H1 (cell line): Measurements from ENCODE around the gene JPT2. TPM values are rescaled to one million over a fixed set of nuclear protein-coding genes. Genes with fewer than 3 reads are reported as not detected.

ENCODE experiments used
- CTCF ChIA-PET: fragments of 300-600 bp; sonication (Branson Sonifier 250); formaldehyde crosslinking; loops from one replicate; lab custom pipeline; 2021; ENCODE audit not compliant: partially characterized antibody; lab: Charles Lee
- POLR2A ChIA-PET: fragments of 300-600 bp; sonication (Branson Sonifier 250); formaldehyde crosslinking; loops from one replicate; lab custom pipeline; 2021; ENCODE audit warnings: inconsistent platforms; ENCODE audit not compliant: partially characterized antibody; lab: Charles Lee
- DNase-seq, 2 experiments: peaks; one replicate each; pipeline versions ENCODE4 v3.0.0 to v3.0.0-alpha.2; 2010 to 2022; ENCODE audit warnings: low spot score in 2 of 2, low read depth in 1 of 2, mixed read lengths in 1 of 2
- FAIRE-seq: peaks from 2 replicates; lab custom pipeline; 2011; peaks lifted over from hg19 to GRCh38; lab: Jason Lieb, UNC
- H2AFZ ChIP-seq: 2 replicates; pipeline ENCODE4 v1.8.1; 2012; ENCODE audit warnings: low read length, inconsistent platforms
- H2AK5ac ChIP-seq: 2 replicates; pipeline ENCODE4 v1.6.1; 2013; ENCODE audit warnings: low read depth, low read length
- H2BK120ac ChIP-seq: replicated peaks from 2 replicates; pipeline ENCODE3; 2013; ENCODE audit warnings: low read depth, low read length, inconsistent platforms
- H2BK12ac ChIP-seq: 2 replicates; pipeline ENCODE4 v1.6.1; 2013; ENCODE audit warnings: low read depth, low read length
- H2BK15ac ChIP-seq: 2 replicates; pipeline ENCODE4 v1.6.1; 2013; ENCODE audit warnings: low read length
- H2BK20ac ChIP-seq: 2 replicates; pipeline ENCODE4 v1.6.1; 2013; ENCODE audit warnings: low read length
- H2BK5ac ChIP-seq: 2 replicates; pipeline ENCODE4 v1.6.1; 2013; ENCODE audit warnings: low read depth, low read length
- H3K14ac ChIP-seq: 2 replicates; pipeline ENCODE4 v1.6.1; 2013; ENCODE audit warnings: inconsistent platforms; ENCODE audit not compliant: insufficient read length
- H3K18ac ChIP-seq: 2 replicates; pipeline ENCODE4 v1.6.1; 2013; ENCODE audit warnings: low read length; ENCODE audit errors: extremely low read depth
- H3K23ac ChIP-seq: 2 replicates; pipeline ENCODE4 v1.6.1; 2013; ENCODE audit warnings: inconsistent platforms; ENCODE audit not compliant: insufficient read length
- H3K23me2 ChIP-seq: 2 replicates; pipeline ENCODE4 v1.6.1; 2013; ENCODE audit warnings: low read depth, low read length
- H3K27ac ChIP-seq: 2 replicates; pipeline ENCODE4 v1.6.1; 2011; ENCODE audit warnings: low read depth, low read length, inconsistent platforms
- H3K27me3 ChIP-seq, 4 experiments: replicated peaks in 1 of 4; 1 replicate in 1 of 4; 2 replicates in 3 of 4; pipeline versions ENCODE4 v1.6.1 to v1.8.1; 2011 to 2013; ENCODE audit warnings: low read length in 3 of 4, mild to moderate bottlenecking in 3 of 4, inconsistent platforms in 2 of 4, mixed read lengths in 2 of 4, moderate library complexity in 1 of 4; ENCODE audit not compliant: control insufficient read depth in 3 of 4, insufficient read depth in 3 of 4; ENCODE audit errors: extremely low read depth in 1 of 4
- H3K36me3 ChIP-seq, 4 experiments: 2 replicates each; pipeline versions ENCODE4 v1.6.1 to v1.8.1; 2011 to 2013; ENCODE audit warnings: mild to moderate bottlenecking in 4 of 4, low read length in 3 of 4, moderate library complexity in 2 of 4, control low read depth in 1 of 4, inconsistent platforms in 1 of 4; ENCODE audit not compliant: insufficient read depth in 4 of 4, control insufficient read depth in 2 of 4
- H3K4ac ChIP-seq: replicated peaks from 2 replicates; pipeline ENCODE3; 2013; ENCODE audit warnings: low read length, low read depth, mixed read lengths, inconsistent platforms; ENCODE audit not compliant: insufficient read length
- H3K4me1 ChIP-seq, 4 experiments: replicated peaks in 1 of 4; 1 replicate in 1 of 4; 2 replicates in 3 of 4; pipeline versions ENCODE4 v1.6.1 to v1.8.1; 2011 to 2013; ENCODE audit warnings: low read length in 3 of 4, inconsistent platforms in 2 of 4, mixed read lengths in 1 of 4; ENCODE audit not compliant: insufficient read depth in 4 of 4, control insufficient read depth in 3 of 4
- H3K4me2 ChIP-seq, 2 experiments: 2 replicates each; pipeline versions ENCODE4 v1.6.1 to v1.8.1; 2011 to 2013; ENCODE audit warnings: low read depth in 2 of 2, low read length in 2 of 2, control low read depth in 1 of 2, inconsistent platforms in 1 of 2, mild to moderate bottlenecking in 1 of 2; ENCODE audit not compliant: insufficient read depth in 1 of 2
- H3K4me3 ChIP-seq, 4 experiments: fragments of 200-600, 300-600 bp in 1 of 4; sonication (generic), shearing (Covaris generic), sonication (Bioruptor Twin) in 1 of 4; 2 replicates each; pipeline versions ENCODE4 v1.5.1 to v1.8.1; 2011 to 2016; ENCODE audit warnings: low read length in 4 of 4, low read depth in 3 of 4, control low read depth in 2 of 4, inconsistent platforms in 2 of 4, mild to moderate bottlenecking in 2 of 4, mixed read lengths in 1 of 4, moderate library complexity in 1 of 4; ENCODE audit not compliant: insufficient read depth in 2 of 4; ENCODE audit errors: extremely low read depth in 1 of 4
- H3K56ac ChIP-seq: replicated peaks from 2 replicates; pipeline ENCODE3; 2013; ENCODE audit warnings: low read depth, mild to moderate bottlenecking, mixed read lengths, low read length, inconsistent platforms; ENCODE audit not compliant: insufficient read length
- H3K79me1 ChIP-seq: 2 replicates; pipeline ENCODE4 v1.6.1; 2013; ENCODE audit warnings: low read depth, low read length, control low read depth
- H3K79me2 ChIP-seq, 2 experiments: 2 replicates each; pipeline versions ENCODE4 v1.6.1 to v1.8.1; 2012 to 2013; ENCODE audit warnings: low read length in 2 of 2, mild to moderate bottlenecking in 2 of 2, inconsistent platforms in 1 of 2; ENCODE audit not compliant: insufficient read depth in 2 of 2, control insufficient read depth in 1 of 2
- H3K9ac ChIP-seq, 4 experiments: replicated peaks in 1 of 4; 1 replicate in 1 of 4; 2 replicates in 3 of 4; pipeline versions ENCODE4 v1.6.1 to v1.8.1; 2011 to 2013; ENCODE audit warnings: low read depth in 3 of 4, low read length in 3 of 4, control low read depth in 2 of 4, mild to moderate bottlenecking in 2 of 4, moderate library complexity in 2 of 4, inconsistent platforms in 1 of 4; ENCODE audit errors: extremely low read depth in 1 of 4
- H3K9me3 ChIP-seq, 2 experiments: 2 replicates each; pipeline versions ENCODE4 v1.6.1 to v1.8.1; 2012 to 2013; ENCODE audit warnings: mild to moderate bottlenecking in 2 of 2, moderate library complexity in 2 of 2, control low read depth in 1 of 2, inconsistent platforms in 1 of 2, low read depth in 1 of 2, low read length in 1 of 2, mixed read lengths in 1 of 2; ENCODE audit not compliant: insufficient read depth in 2 of 2
- H4K20me1 ChIP-seq, 2 experiments: replicated peaks in 1 of 2; 2 replicates each; pipeline versions ENCODE3 to v1.8.1; 2011 to 2013; ENCODE audit warnings: inconsistent platforms in 2 of 2, low read length in 2 of 2, mild to moderate bottlenecking in 1 of 2; ENCODE audit not compliant: insufficient read depth in 2 of 2, control insufficient read depth in 1 of 2
- H4K5ac ChIP-seq: 2 replicates; pipeline ENCODE4 v1.6.1; 2013; ENCODE audit warnings: low read length, low read depth, mixed read lengths, inconsistent platforms; ENCODE audit not compliant: insufficient read length
- H4K8ac ChIP-seq: 2 replicates; pipeline ENCODE4 v1.8.0; 2013; ENCODE audit warnings: mild to moderate bottlenecking, moderate library complexity, low read length, inconsistent platforms; ENCODE audit not compliant: insufficient read depth; ENCODE audit errors: extremely low read depth
- H4K91ac ChIP-seq: replicated peaks from 2 replicates; pipeline ENCODE3; 2013; ENCODE audit warnings: low read length, mixed read lengths, inconsistent platforms; ENCODE audit not compliant: insufficient read length
- RFX5 ChIP-seq: IDR thresholded peaks from 2 replicates; pipeline ENCODE4 v1.6.1; 2011; ENCODE audit warnings: low read depth, low read length, improper control_type of control experiment, borderline replicate concordance
- WGBS, 2 experiments: shearing (Covaris generic) in 1 of 2; methylation state at CpG; one replicate each; pipeline versions ENCODE4 v1.1.6 to v1.1.7; 2013 to 2015; ENCODE audit warnings: low lambda C conversion rate in 2 of 2, mixed read lengths in 2 of 2, inconsistent platforms in 1 of 2, low coverage in 1 of 2, missing lambda C conversion rate in 1 of 2; ENCODE audit not compliant: insufficient replicate concordance in 2 of 2, insufficient coverage in 1 of 2, insufficient read length in 1 of 2; ENCODE audit errors: extremely low coverage in 1 of 2, missing lambda C conversion rate in 1 of 2; 5-methylcytosine and 5-hydroxymethylcytosine counted together
- polyA plus RNA-seq, 7 experiments: library from polyadenylated mRNA; depleted of rRNA in 3 of 7; stranded (reverse) in 5 of 7; unstranded in 2 of 7; fragments of >200 nt in 5 of 7; fragments of 200-250 nt in 2 of 7; gene quantifications; 1 replicate in 5 of 7; 2 replicates in 1 of 7; 4 replicates in 1 of 7; pipeline versions ENCODE4 v1.2.1 to v1.2.3, GENCODE V29; 2011 to 2013; ENCODE audit warnings: missing spikeins in 2 of 7, mixed read lengths in 2 of 7
- total RNA-seq: library from RNA; stranded (reverse); fragmentation: NEBNext Ultra II Directional; extraction: Animal tissue kit (Norgen Biotek cat#: 25700); gene quantifications from 2 replicates; pipeline ENCODE4 v1.2.1, GENCODE V29; 2021

JPT2 gene
- total and polyA plus RNA-seq, 2 of the 8 experiments (the other 6 are each of a cell fraction or from before 2014, with no cell fraction given): 67.6 to 197 TPM

DNA sequence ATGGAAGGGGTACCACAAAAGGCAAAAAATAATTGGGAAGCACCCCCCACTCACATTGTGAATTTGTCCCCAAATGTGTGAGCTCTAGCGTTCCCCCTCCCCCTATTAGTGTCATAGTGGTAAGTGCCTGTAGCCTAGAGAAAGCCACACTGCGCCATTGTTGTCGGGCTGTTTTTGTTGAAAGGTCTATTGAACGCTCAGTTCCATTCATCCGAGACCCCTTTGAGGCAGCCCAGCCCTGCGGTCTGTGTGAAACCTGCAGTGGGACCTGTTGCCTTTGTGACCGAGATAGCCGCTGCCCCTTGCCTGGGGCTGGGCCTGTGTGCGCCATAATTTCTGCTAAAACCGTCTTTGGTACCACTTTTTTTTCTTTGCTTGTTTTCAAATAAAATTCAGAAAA, 3.0 kb downstream of the JPT2 start:
- H2BK12ac ChIP-seq: no peak overlapping the region
- peaks cover 47 to 77% of the 10 kb centered on the region in 2 experiments for H3K79me2 ChIP-seq
- no peak overlapping the region for H4K8ac ChIP-seq
- H3K4me3 ChIP-seq: no peak overlapping the region
- DNase-seq (no peak), FAIRE-seq (no peak)
- H4K5ac ChIP-seq: no peak overlapping the region
- no peak overlapping the region for H3K18ac ChIP-seq
- no peaks in the 10 kb centered on the region for H3K27me3 ChIP-seq
- peaks cover 7% of the 10 kb centered on the region for H3K79me1 ChIP-seq
- H3K4ac ChIP-seq: no peak overlapping the region
- ChIA-PET CTCF (interaction anchor here (2.4 to 2.5 kb wide), 2 partner anchors 25 to 42 kb away, joined by 6 to 11 read pairs; partner anchors contain the start of gene MAPK8IP3), POLR2A (interaction anchor here (1.1 to 2.9 kb wide), 9 partner anchors 9 to 79 kb away, joined by 3 to 16 read pairs (median 3); partner anchors contain the start of gene MAPK8IP3)
- H2BK5ac ChIP-seq: no peak overlapping the region; the same call in 1 of the 2 replicates
- H3K36me3 ChIP-seq: peaks cover 7 to 24% (median 15%) of the 10 kb centered on the region in 4 experiments
- H3K4me2 ChIP-seq: peak overlapping the region in 1 of 2 experiments; percentile 89; a peak in 1 of 4 replicates
- H3K9me3 ChIP-seq: no peaks in the 10 kb centered on the region
- H2BK120ac ChIP-seq: no peak overlapping the region
- peaks cover 13 to 27% of the 10 kb centered on the region in 2 experiments for H4K20me1 ChIP-seq
- no peak overlapping the region for H2BK20ac ChIP-seq
- H3K56ac ChIP-seq: no peak overlapping the region
- H2AK5ac ChIP-seq: no peak overlapping the region
- H2AFZ ChIP-seq: no peak overlapping the region
- H4K91ac ChIP-seq: no peak overlapping the region
- peaks cover 0 to 10% (median 2%) of the 10 kb centered on the region in 4 experiments; a peak in 4 of 7 replicates for H3K4me1 ChIP-seq
- H2BK15ac ChIP-seq: no peak overlapping the region
- 87% methylated on average over 10 of the region's 10 CpGs; no CpG with 5 or more reads in 1 of the 2 experiments for WGBS, 2 experiments
- no peak overlapping the region; a peak in 3 of 7 replicates for H3K9ac ChIP-seq
- H3K27ac ChIP-seq: no peak overlapping the region
- peaks cover 8% of the 10 kb centered on the region for H3K23me2 ChIP-seq
- no peak overlapping the region for H3K14ac ChIP-seq
- no peak overlapping the region for H3K23ac ChIP-seq
- no peak for TF ChIP-seq RFX5
